Parathyroid adenoma (tissue), 2 donors: ENCODE data around the gene ADGRG1.

Source experiments
- H2AFZ ChIP-seq: fragments of 300-600 bp; sonication (generic); one replicate; pipeline ENCODE4 v1.7.0; 2017; ENCODE audit warnings: antibody characterized with exemption, mild to moderate bottlenecking
- H3K27ac ChIP-seq: fragments of 300-600 bp; sonication (generic); one replicate; pipeline ENCODE4 v1.7.0; 2017
- H3K27me3 ChIP-seq: fragments of 300-600 bp; sonication (generic); one replicate; pipeline ENCODE4 v1.7.0; 2017; ENCODE audit warnings: low read length; ENCODE audit not compliant: control insufficient read depth, insufficient read depth
- H3K36me3 ChIP-seq: fragments of 300-600 bp; sonication (generic); one replicate; pipeline ENCODE4 v1.7.0; 2017; ENCODE audit warnings: low read length; ENCODE audit not compliant: control insufficient read depth, insufficient read depth
- H3K4me1 ChIP-seq: fragments of 300-600 bp; sonication (generic); one replicate; pipeline ENCODE4 v1.7.0; 2017; ENCODE audit warnings: control low read depth
- H3K4me2 ChIP-seq: fragments of 300-600 bp; sonication (generic); one replicate; pipeline ENCODE4 v1.7.0; 2017; ENCODE audit warnings: low read length
- H3K4me3 ChIP-seq: fragments of 300-600 bp; sonication (generic); one replicate; pipeline ENCODE4 v1.7.0; 2017; ENCODE audit warnings: low read depth, low read length
- H3K79me2 ChIP-seq: fragments of 300-600 bp; sonication (generic); one replicate; pipeline ENCODE4 v1.7.0; 2017; ENCODE audit warnings: control low read depth
- H3K9ac ChIP-seq: fragments of 300-600 bp; sonication (generic); one replicate; pipeline ENCODE4 v1.7.0; 2017; ENCODE audit warnings: mild to moderate bottlenecking
- H3K9me3 ChIP-seq: fragments of 300-600 bp; sonication (generic); one replicate; pipeline ENCODE4 v1.7.0; 2017; ENCODE audit warnings: low read length; ENCODE audit not compliant: control insufficient read depth
- CTCF ChIP-seq: fragments of 300-600 bp; sonication (generic); IDR thresholded peaks from one replicate; pipeline ENCODE4 v1.7.0; 2017; ENCODE audit warnings: antibody characterized with exemption, mild to moderate bottlenecking
- donor health status: primary hyperparathyroidism.

The ADGRG1 gene

GRCh38 chr16:57629516-57630406, 1.3 kb downstream of the ADGRG1 start:
- Histone ChIP-seq H3K27me3 (no peaks in the 10 kb centered on the region), H3K4me2 (peak overlapping the region; percentile 22), H3K36me3 (no peaks in the 10 kb centered on the region), H3K27ac (peak overlapping the region; percentile 60), H3K79me2 (peaks cover 72% of the 10 kb centered on the region), H3K9ac (no peak overlapping the region), H3K4me3 (peak overlapping the region; percentile 35), H3K4me1 (peaks cover 31% of the 10 kb centered on the region), H3K9me3 (no peaks in the 10 kb centered on the region), H2AFZ (no peak overlapping the region)
- TF ChIP-seq CTCF, result no peak

DNA sequence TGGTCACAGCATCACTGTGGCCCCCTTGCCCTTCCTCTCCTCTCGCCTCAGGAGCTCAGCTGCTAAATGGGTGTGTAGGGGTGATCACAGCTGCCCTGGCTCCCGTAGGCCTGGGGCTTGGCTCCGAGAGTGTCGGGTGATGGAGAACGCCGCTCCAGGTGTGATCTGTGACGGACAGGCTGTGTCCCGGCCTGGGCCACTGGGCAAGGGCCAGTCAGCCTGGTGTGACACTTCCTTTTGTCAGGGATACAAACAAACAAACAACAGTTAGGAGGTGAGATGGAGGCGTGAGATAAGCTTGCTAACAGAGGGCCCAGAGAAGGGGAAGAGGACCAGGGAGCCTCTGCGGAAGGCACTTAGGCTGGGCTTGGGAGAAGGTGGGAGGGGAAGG, 2.0 kb downstream of the ADGRG1 start:
- Histone ChIP-seq H3K79me2 (peaks cover 69% of the 10 kb centered on the region), H3K9ac (no peak overlapping the region), H3K27ac (peak overlapping the region; percentile 60), H3K27me3 (no peaks in the 10 kb centered on the region), H3K4me1 (peaks cover 37% of the 10 kb centered on the region), H3K4me3 (no peak overlapping the region), H3K36me3 (no peaks in the 10 kb centered on the region), H3K9me3 (no peaks in the 10 kb centered on the region), H3K4me2 (peak overlapping the region; percentile 22), H2AFZ (no peak overlapping the region)
- TF ChIP-seq CTCF, result no peak

- Histone ChIP-seq H3K9ac (no peak overlapping the region), H3K4me3 (no peak overlapping the region), H3K4me2 (peak overlapping the region; percentile 22), H3K27ac (peak overlapping the region; percentile 60), H3K9me3 (no peaks in the 10 kb centered on the region), H3K79me2 (peaks cover 69% of the 10 kb centered on the region), H3K36me3 (no peaks in the 10 kb centered on the region), H2AFZ (no peak overlapping the region), H3K4me1 (peaks cover 40% of the 10 kb centered on the region), H3K27me3 (no peaks in the 10 kb centered on the region)
- TF ChIP-seq CTCF, result no peak
Observed at GRCh38 chr16:57630931-57631845, 2.8 kb downstream of the ADGRG1 start.

DNA sequence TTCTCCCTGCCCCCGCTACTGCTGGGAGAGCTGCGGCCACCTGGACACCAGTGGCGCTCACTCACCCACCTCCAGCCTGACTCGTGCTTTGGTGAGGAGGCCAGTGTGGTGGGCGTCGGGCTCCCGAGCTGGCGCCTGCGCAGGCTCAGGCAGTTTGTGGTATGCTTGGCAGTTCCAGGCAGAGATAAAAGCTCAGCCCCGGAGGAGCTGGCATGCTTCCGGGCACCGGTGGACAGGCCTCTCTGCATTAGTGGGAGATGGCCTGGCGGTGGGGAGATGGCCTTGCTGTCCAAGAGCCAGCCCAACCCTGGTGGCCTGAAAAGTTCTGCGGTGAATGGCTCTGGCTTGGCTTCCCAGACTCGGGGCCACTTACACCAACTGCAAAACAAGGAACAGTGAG, 4.1 kb downstream of the ADGRG1 start:
- Histone ChIP-seq H3K27ac (no peak overlapping the region), H3K9ac (no peak overlapping the region), H3K4me1 (peaks cover 33% of the 10 kb centered on the region), H3K36me3 (no peaks in the 10 kb centered on the region), H3K27me3 (no peaks in the 10 kb centered on the region), H3K79me2 (peaks cover 64% of the 10 kb centered on the region), H3K9me3 (no peaks in the 10 kb centered on the region), H3K4me3 (no peak overlapping the region), H2AFZ (no peak overlapping the region), H3K4me2 (no peak overlapping the region)
- TF ChIP-seq CTCF, result no peak
